ENCODE results near the gene DPP6.

Gene DPP6

DNA sequence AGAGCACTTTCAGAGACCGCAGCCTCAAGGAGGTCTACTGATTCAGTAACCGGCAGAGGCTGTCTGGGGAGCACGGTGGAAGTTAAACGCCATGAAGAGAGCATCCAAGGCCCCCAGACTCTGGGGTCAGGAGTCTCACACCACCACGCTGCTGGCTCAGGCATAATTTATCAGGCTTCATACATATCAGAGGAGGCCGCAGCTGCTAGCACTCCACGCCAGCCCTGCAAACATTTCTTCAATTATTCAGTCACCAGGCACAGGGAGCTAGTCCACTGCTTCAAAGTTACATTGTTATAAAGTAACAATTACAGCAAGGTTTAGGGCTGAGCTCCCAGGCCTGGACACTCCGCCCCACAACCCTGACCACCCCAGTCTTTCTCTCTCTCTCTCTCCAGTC is 852.9 kb downstream of the DPP6 start:
- in situ Hi-C loops (cut with MboI; ENCODE audit: low pct_unique_long_range_greater_than_20kb, low sequenced_read_pairs, unreplicated experiment): no loop called here

DNA sequence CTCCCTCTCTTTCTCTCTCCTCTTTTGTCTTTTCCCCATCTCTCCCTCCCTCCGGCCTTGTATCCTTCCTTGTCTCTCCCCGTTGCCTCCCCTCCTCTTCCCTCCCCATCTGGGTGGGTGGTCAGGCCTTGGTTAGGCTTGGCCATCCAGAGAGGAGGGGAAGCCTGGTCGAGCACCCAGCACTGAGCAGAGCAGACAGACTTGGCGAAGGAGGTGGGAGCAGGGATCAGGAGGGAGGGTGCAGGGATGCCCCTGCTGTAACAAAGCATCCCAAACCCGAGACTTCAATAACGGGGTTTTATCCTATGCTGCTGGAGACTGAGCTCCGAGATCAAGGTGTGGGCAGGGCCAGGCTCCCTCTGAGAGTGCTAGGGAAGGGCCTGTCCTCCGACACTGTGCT is 853.4 kb downstream of the DPP6 start:
- no peak for DNase-seq (ENCODE audit: low spot score)
- in situ Hi-C loops (cut with MboI; ENCODE audit: low pct_unique_long_range_greater_than_20kb, low sequenced_read_pairs, unreplicated experiment): no loop called here
- TF ChIP-seq, protein P1, sequence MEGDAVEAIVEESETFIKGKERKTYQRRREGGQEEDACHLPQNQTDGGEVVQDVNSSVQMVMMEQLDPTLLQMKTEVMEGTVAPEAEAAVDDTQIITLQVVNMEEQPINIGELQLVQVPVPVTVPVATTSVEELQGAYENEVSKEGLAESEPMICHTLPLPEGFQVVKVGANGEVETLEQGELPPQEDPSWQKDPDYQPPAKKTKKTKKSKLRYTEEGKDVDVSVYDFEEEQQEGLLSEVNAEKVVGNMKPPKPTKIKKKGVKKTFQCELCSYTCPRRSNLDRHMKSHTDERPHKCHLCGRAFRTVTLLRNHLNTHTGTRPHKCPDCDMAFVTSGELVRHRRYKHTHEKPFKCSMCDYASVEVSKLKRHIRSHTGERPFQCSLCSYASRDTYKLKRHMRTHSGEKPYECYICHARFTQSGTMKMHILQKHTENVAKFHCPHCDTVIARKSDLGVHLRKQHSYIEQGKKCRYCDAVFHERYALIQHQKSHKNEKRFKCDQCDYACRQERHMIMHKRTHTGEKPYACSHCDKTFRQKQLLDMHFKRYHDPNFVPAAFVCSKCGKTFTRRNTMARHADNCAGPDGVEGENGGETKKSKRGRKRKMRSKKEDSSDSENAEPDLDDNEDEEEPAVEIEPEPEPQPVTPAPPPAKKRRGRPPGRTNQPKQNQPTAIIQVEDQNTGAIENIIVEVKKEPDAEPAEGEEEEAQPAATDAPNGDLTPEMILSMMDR (IDR thresholded peaks at IDR 0.05; ENCODE audit: extremely low read depth, insufficient read depth, missing control alignments): no peak

More for the DNA sequence above, 852.9 kb downstream of the DPP6 start:
- TF ChIP-seq, protein P1 (IDR thresholded peaks at IDR 0.05; ENCODE audit: extremely low read depth, insufficient read depth, missing control alignments): no peak
- DNase-seq (ENCODE audit: low spot score): no peak

DNA sequence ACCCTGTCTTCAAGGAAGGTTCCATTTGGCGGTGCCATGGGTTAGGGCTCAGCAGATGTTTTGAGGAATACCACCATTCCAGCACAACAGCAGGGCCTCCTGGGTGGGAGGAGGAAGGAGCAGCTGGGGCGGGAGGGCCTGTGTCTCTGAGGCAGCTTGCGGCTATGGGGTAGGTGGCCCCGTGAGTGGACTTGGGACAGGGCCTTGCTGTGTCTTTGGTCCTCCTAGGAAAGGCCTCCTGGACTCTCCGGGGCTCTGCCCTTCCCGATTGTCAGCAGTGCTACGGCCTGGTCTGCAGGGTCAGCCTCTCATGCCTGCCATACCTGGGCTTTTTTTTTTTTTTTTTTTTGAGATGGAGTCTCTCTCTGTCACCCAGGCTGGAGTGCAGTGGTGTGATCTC is 854.0 kb downstream of the DPP6 start:
- TF ChIP-seq, protein P1 (IDR thresholded peaks at IDR 0.05; ENCODE audit: extremely low read depth, insufficient read depth, missing control alignments): no peak
- no peak for DNase-seq (ENCODE audit: low spot score)
- in situ Hi-C loops (cut with MboI; ENCODE audit: low pct_unique_long_range_greater_than_20kb, low sequenced_read_pairs, unreplicated experiment): no loop called here

DNA sequence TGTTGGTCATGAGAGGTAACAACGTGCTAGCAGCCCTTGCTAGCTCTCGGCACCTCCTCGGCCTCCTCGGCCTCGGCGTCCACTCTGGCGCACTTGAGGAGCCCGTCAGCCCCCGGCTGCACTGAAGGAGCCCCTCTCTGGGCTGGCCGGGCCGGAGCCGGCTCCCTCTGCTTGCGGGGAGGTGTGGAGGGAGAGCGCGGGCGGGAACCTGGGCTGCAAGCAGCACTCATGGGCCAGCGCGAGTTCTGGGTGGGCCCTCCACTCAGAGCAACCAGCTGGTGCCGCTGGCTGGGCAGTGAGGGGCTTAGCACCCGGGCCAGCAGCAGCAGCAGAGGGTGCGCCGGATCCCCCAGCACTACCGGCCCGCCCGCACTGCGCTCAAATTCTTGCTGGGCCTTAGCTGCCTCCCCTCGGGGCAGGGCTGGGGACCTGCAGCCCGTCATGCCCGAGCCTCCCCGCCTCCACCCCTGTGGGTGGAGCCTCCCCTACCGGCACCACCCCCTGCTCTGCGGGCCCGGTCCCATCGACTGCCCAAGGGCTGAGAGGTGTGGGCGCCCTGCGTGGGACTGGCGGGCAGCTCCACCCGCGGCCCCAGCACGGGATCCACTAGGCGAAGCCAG is 854.6 kb downstream of the DPP6 start:
- DNase-seq (ENCODE audit: low spot score): no peak
- in situ Hi-C loops (cut with MboI; ENCODE audit: low pct_unique_long_range_greater_than_20kb, low sequenced_read_pairs, unreplicated experiment): no loop called here
- TF ChIP-seq, protein P1 (IDR thresholded peaks at IDR 0.05; ENCODE audit: extremely low read depth, insufficient read depth, missing control alignments): no peak

DNA sequence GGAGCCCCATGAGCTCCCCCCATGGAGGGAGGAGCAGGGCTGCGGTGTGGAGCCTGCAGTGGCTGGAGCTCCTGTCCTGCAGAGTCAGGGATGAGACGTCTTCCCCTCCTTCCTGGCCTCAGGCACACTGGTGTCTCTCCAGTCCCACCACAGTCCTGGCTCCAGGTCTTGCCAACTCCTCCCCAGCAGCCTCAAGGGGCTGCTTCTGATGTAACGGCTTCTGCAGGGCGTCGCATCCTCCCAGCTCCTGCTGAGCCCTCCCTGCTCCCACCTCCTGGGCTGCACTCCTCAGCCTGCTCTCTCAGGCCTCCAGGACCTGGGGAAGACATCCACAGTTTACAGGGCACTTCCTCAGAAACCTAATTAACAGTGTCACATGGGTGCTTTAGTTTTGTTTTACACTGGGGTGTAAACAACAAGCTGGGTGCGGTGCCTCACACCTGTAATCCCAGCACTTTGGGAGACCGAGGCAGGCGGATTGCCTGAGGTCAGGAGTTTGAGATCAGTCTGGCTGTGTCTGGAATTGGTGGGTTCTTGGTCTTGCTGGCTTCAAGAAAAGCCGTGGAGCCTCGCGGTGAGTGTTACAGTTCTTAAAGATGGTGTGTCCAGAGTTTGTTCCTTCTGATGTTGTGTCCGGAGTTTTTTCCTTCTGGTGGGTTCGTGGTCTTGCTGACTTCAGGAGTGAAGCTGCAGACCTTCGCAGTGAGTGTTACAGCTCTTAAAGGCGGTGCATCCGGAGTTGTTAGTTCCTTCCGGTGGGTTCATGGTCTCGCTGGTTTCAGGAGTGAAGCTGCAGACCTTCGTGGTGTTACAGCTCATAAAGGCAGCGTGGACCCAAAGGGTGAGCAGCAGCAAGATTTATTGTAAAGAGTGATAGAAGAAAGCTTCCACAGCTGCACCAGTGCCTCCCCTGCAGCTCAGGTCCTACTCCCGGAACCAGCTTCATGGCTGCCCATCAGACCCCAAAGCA is 855.7 kb downstream of the DPP6 start:
- in situ Hi-C loops (cut with MboI; ENCODE audit: low pct_unique_long_range_greater_than_20kb, low sequenced_read_pairs, unreplicated experiment): no loop called here
- TF ChIP-seq, protein P1 (IDR thresholded peaks at IDR 0.05; ENCODE audit: extremely low read depth, insufficient read depth, missing control alignments): no peak
- DNase-seq (ENCODE audit: low spot score): no peak

DNA sequence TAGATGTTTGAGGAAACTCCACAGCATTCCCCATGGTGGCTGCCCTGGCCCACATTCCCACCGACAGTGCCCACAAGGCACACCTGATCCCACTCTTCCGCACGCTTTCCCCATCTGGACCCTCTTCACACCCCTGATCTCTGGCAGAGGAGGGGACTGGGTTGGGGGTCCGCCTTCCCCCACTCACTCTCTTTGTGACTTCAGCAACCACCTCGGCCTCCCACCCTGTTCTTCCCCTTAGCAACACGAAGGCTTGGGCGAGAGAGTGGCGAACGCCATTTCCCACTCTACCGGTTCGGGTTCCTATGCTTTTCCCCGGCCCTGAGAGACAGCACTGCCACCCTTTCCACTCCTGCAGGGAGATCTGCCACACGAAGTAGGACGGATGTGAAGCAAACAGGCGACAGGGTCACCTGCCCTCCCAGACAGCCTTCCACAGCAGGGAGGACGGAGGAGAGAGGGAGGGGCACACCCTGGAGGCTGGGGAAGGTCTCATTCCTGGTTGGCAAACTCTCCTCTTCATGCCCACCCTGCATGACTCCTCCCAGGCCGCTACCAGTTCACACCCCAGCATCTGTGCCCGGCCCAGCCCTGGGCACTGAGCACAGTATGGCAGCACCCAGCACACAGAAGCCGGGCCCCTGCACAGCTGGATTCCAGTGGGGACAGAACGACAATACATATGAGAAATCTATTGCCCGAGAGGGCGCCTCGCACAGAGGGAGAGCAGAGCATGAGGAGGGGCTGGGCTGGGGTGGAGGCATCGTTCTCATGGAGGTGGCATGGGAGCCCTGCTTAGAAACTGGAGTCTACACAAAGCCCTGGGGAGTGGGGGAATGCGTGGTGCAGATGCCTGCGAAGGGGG is 857.3 kb downstream of the DPP6 start:
- DNase-seq (ENCODE audit: low spot score): no peak
- in situ Hi-C loops (cut with MboI; ENCODE audit: low pct_unique_long_range_greater_than_20kb, low sequenced_read_pairs, unreplicated experiment): no loop called here
- TF ChIP-seq, protein P1 (IDR thresholded peaks at IDR 0.05; ENCODE audit: extremely low read depth, insufficient read depth, missing control alignments): no peak

All from GM13977 (cell line).